ENCODE data around the gene CTRB1. TPM values are rescaled to one million over a fixed set of nuclear protein-coding genes. Genes with fewer than 3 reads are reported as not detected.
A peak's percentile ranks its signal among the peaks of the same experiment; 100 is the strongest.

Gene CTRB1
- total and polyA plus RNA-seq, 2 experiments from 2014 or later: not detected

- Histone ChIP-seq H3K9me3 (ENCODE audit: low read depth) (no peaks in the 10 kb centered on the region), H3K9me2 (ENCODE audit: insufficient read depth) (no peaks in the 10 kb centered on the region), H3F3A (ENCODE audit: insufficient read depth) (peaks cover 44% of the 10 kb centered on the region), H3K27me3 (replicated peaks; ENCODE audit: insufficient read depth) (no peaks in the 10 kb centered on the region), H3K79me2 (ENCODE audit: insufficient read depth) (peaks cover 92% of the 10 kb centered on the region), H3K36me3 (ENCODE audit: low read depth) (no peaks in the 10 kb centered on the region), H3K9ac (peak within 1 kb of the TSS; percentile 98), H2AFZ (no peak within 1 kb of the TSS), H4K20me1 (ENCODE audit: insufficient read depth) (no peaks in the 10 kb centered on the region), H3K4me3 (peak within 1 kb of the TSS; percentile 93), H3K27ac (peak within 1 kb of the TSS; percentile 93), H3K4me2 (ENCODE audit: unreplicated experiment) (peak within 1 kb of the TSS; percentile 95), H3K4me1 (ENCODE audit: insufficient read depth) (peaks cover 82% of the 10 kb centered on the region)
- in situ Hi-C loops (cut with MboI): no loop called here
- TF ChIP-seq EZH2 (IDR thresholded peaks at IDR 0.05; ENCODE audit: insufficient read depth, poor library complexity, severe bottlenecking) (no peak), EZH2phosphoT487 (IDR thresholded peaks at IDR 0.05; ENCODE audit: insufficient read depth, low read depth) (no peak)
- DNase-seq: peak; percentile 92
- 3 to 8% methylated on average over 26 to 68 of the region's 84 CpGs for WGBS, 2 experiments (ENCODE audit: low coverage in 1 of 2, low lambda C conversion rate in 2 of 2, missing lambda C conversion rate in 2 of 2)
These were observed 32.7 kb downstream of the CTRB1 start, which contains the start of gene BCAR1 for GRCh38 chr16:75251280-75252048. BCAR1 (minus strand) TSS chr16:75251624; CDS start chr16:75251482, 142 bp downstream.

GRCh38 chr16:75252049-75252864, 33.5 kb downstream of the CTRB1 start:
- in situ Hi-C loops (cut with MboI): no loop called here
- Histone ChIP-seq H3F3A (ENCODE audit: insufficient read depth) (peaks cover 36% of the 10 kb centered on the region), H4K20me1 (ENCODE audit: insufficient read depth) (no peaks in the 10 kb centered on the region), H3K9me3 (ENCODE audit: low read depth) (no peaks in the 10 kb centered on the region), H3K79me2 (ENCODE audit: insufficient read depth) (peaks cover 92% of the 10 kb centered on the region), H3K4me1 (ENCODE audit: insufficient read depth) (peaks cover 82% of the 10 kb centered on the region), H3K9me2 (ENCODE audit: insufficient read depth) (no peaks in the 10 kb centered on the region), H2AFZ (no peak overlapping the region), H3K27ac (peak overlapping the region; percentile 93), H3K4me3 (peak overlapping the region; percentile 93), H3K27me3 (replicated peaks; ENCODE audit: insufficient read depth) (no peaks in the 10 kb centered on the region), H3K36me3 (ENCODE audit: low read depth) (no peaks in the 10 kb centered on the region), H3K4me2 (ENCODE audit: unreplicated experiment) (peak overlapping the region; percentile 78), H3K9ac (peak overlapping the region; percentile 98)
- TF ChIP-seq EZH2 (IDR thresholded peaks at IDR 0.05; ENCODE audit: insufficient read depth, poor library complexity, severe bottlenecking): no peak
- no peak for TF ChIP-seq EZH2phosphoT487 (IDR thresholded peaks at IDR 0.05; ENCODE audit: insufficient read depth, low read depth)
- peak; percentile 52 for DNase-seq
- 65 to 69% methylated on average over 24 of the region's 24 CpGs for WGBS, 2 experiments (ENCODE audit: low coverage in 1 of 2, low lambda C conversion rate in 2 of 2, missing lambda C conversion rate in 2 of 2)

- H3K27ac ChIP-seq: peak overlapping the region; percentile 93
- in situ Hi-C loops (cut with MboI): no loop called here
- peak overlapping the region; percentile 98 for H3K9ac ChIP-seq
- peaks cover 35% of the 10 kb centered on the region for H3F3A ChIP-seq (ENCODE audit: insufficient read depth)
- peak overlapping the region; percentile 78 for H3K4me2 ChIP-seq (ENCODE audit: unreplicated experiment)
- peaks cover 76% of the 10 kb centered on the region for H3K4me1 ChIP-seq (ENCODE audit: insufficient read depth)
- H3K4me3 ChIP-seq: peak overlapping the region; percentile 51
- H2AFZ ChIP-seq: no peak overlapping the region
- peak; percentile 86 for DNase-seq
- no peaks in the 10 kb centered on the region for H3K27me3 ChIP-seq (replicated peaks; ENCODE audit: insufficient read depth)
- no peak for TF ChIP-seq EZH2phosphoT487 (IDR thresholded peaks at IDR 0.05; ENCODE audit: insufficient read depth, low read depth)
- no peak for TF ChIP-seq EZH2 (IDR thresholded peaks at IDR 0.05; ENCODE audit: insufficient read depth, poor library complexity, severe bottlenecking)
- H3K9me2 ChIP-seq (ENCODE audit: insufficient read depth): no peaks in the 10 kb centered on the region
- H3K9me3 ChIP-seq (ENCODE audit: low read depth): no peaks in the 10 kb centered on the region
- WGBS, 2 experiments (ENCODE audit: low coverage in 1 of 2, low lambda C conversion rate in 2 of 2, missing lambda C conversion rate in 2 of 2): 5 to 11% methylated on average over 12 to 14 of the region's 15 CpGs
- H4K20me1 ChIP-seq (ENCODE audit: insufficient read depth): no peaks in the 10 kb centered on the region
- H3K79me2 ChIP-seq (ENCODE audit: insufficient read depth): peaks cover 92% of the 10 kb centered on the region
- no peaks in the 10 kb centered on the region for H3K36me3 ChIP-seq (ENCODE audit: low read depth)
These were observed 34.4 kb downstream of the CTRB1 start for GRCh38 chr16:75252946-75253911.

Data from GM23248 (cell line).